ENCODE results near the gene SCCPDH. TPM values are rescaled to one million over a fixed set of nuclear protein-coding genes. Genes with fewer than 3 reads are reported as not detected.

The SCCPDH gene
- total and polyA plus RNA-seq, 2 donors (not counting 3 experiments of a cell fraction or from before 2014, with no cell fraction given): 24.4 to 37.5 TPM

DNA sequence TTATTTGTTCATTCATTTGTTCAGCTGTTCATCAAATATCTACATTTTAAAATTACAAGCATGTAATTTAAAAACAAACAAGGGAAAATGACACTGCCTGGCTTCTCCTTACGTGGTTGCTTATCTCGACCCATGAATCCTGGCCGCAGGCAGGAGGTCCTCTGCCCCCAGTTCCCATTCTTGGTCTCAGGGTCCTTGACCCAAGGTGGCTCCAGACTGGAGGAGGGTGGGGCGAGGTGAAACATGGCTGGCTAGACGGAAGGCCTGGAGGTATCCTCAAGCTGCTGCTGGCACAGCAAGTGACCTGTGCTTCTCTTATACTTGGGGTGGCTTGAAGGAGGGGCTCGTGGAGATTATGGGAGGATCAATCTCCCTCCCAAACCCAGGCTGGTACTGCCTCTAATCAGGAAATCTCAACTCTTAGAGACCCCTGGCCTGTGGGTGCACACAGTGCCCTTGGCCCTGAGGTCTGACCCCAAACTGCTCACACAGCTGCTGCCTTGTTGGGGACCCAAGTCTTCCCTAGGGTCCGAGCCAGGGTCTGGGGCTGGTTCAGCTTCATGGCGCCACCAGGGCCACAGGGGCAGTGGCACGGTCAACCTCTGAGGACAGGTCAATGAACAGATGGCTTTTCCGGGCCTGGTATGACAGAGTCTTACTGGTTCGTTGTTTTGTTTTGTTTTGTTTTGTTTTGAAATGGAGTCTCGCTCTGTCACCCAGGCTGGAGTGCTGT lies 63.7 kb downstream of the SCCPDH start:
- dilution Hi-C loops (cut with MboI; ENCODE audit: extremely low pct_ligation_motif_present, low sequenced_read_pairs) (no loop called here), intact Hi-C loops (cut with micrococcal nuclease) (no loop called here)
- H3K4me3 ChIP-seq (replicated peaks in 1 of 3; ENCODE audit: insufficient read depth in 1 of 3, low read depth in 1 of 3, low read length in 3 of 3): no peak overlapping the region
- H3K27me3 ChIP-seq (ENCODE audit: control insufficient read depth in 2 of 2, insufficient read depth in 2 of 2, low read length in 2 of 2): no peaks in the 10 kb centered on the region
- H3K9me3 ChIP-seq (replicated peaks; ENCODE audit: control insufficient read depth, insufficient read depth, low read length): no peaks in the 10 kb centered on the region
- no peak overlapping the region for H3K9ac ChIP-seq (replicated peaks; ENCODE audit: extremely low read depth, insufficient read depth, low read length)
- no peaks in the 10 kb centered on the region for H3K9me1 ChIP-seq (replicated peaks; ENCODE audit: control insufficient read depth, extremely low read depth, insufficient read depth, low read length)
- TF ChIP-seq EZH2 (IDR thresholded peaks at IDR 0.05; ENCODE audit: borderline replicate concordance, low read depth, low read length, severe bottlenecking) (no peak), GATA2 (IDR thresholded peaks at IDR 0.05; ENCODE audit: insufficient read depth, insufficient read length, low read depth, low read length) (no peak), POLR2A (IDR thresholded peaks at IDR 0.05; ENCODE audit: low read depth, low read length) (no peak), JUN (IDR thresholded peaks at IDR 0.05; ENCODE audit: borderline replicate concordance, insufficient read depth, insufficient read length, low read depth) (no peak), MAX (IDR thresholded peaks at IDR 0.05; ENCODE audit: insufficient read depth, insufficient read length) (no peak)
- H3K4me2 ChIP-seq (ENCODE audit: insufficient read depth, low read length): no peak overlapping the region
- no peaks in the 10 kb centered on the region for H4K20me1 ChIP-seq (replicated peaks; ENCODE audit: control insufficient read depth, extremely low read depth, insufficient read depth, low read length)
- ChIA-PET POLR2A (no interaction called here), CTCF (no interaction called here)
- no peak overlapping the region for H2AFZ ChIP-seq (ENCODE audit: low read depth, low read length)
- FAIRE-seq (no peak), DNase-seq (ENCODE audit: low read depth, low spot score) (no peak)
- no TSS peak for BruUV-seq (replicated peaks)
- no peaks in the 10 kb centered on the region for H3K36me3 ChIP-seq (ENCODE audit: control insufficient read depth in 2 of 2, extremely low read depth in 1 of 2, insufficient read depth in 2 of 2, low read length in 2 of 2)
- no peaks in the 10 kb centered on the region for H3K79me2 ChIP-seq (ENCODE audit: control insufficient read depth, insufficient read depth, low read length)
- no peak overlapping the region for H3K27ac ChIP-seq (ENCODE audit: insufficient read depth, low read depth, low read length)
- H3K4me1 ChIP-seq (ENCODE audit: control insufficient read depth, extremely low read depth, insufficient read depth, low read length): peaks cover 15% of the 10 kb centered on the region

DNA sequence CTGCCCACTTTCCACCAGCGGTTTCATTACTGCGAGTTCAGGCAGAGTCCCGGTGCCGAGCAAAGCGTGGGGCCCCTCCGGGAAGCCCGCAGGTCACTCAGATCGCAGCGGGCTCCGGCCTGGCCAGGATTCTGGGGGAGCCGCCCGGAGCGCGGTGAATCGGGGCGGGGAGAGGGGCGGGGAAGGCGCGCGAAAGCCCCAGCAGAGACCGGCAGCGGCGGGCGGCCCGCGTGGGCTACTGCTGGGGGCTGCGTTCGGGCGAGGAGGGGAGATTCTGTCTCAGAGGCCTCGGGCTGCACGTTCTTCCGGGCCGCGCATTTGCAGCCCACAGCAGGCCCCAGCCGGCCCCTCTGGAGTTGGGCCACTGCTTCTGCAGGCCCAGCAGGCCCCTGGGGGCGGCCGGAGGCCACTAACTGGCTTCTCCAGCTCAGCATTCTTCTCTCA lies 64.7 kb downstream of the SCCPDH start:
- no peak for FAIRE-seq

More for the DNA sequence above, 64.7 kb downstream of the SCCPDH start:
- peak overlapping the region; percentile 43 for H3K4me2 ChIP-seq (ENCODE audit: insufficient read depth, low read length)
- no peak for DNase-seq (ENCODE audit: low read depth, low spot score)
- H3K4me3 ChIP-seq (replicated peaks in 1 of 3; ENCODE audit: insufficient read depth in 1 of 3, low read depth in 1 of 3, low read length in 3 of 3): peak overlapping the region in 1 of 3 experiments; percentile 15
- peak overlapping the region; percentile 43 for H3K9ac ChIP-seq (replicated peaks; ENCODE audit: extremely low read depth, insufficient read depth, low read length)
- TF ChIP-seq MYC (IDR thresholded peaks at IDR 0.05; ENCODE audit: low read depth, low read length) (no peak), POLR2AphosphoS5 (IDR thresholded peaks at IDR 0.05; ENCODE audit: insufficient read depth, low read depth, low read length) (no peak), FOS (IDR thresholded peaks at IDR 0.05; ENCODE audit: borderline replicate concordance, insufficient read depth, low read length) (no peak), JUN (IDR thresholded peaks at IDR 0.05; ENCODE audit: borderline replicate concordance, insufficient read depth, insufficient read length, low read depth) (no peak), GATA2 (IDR thresholded peaks at IDR 0.05; ENCODE audit: insufficient read depth, insufficient read length, low read depth, low read length) (no peak)
- TF ChIP-seq, protein P1, sequence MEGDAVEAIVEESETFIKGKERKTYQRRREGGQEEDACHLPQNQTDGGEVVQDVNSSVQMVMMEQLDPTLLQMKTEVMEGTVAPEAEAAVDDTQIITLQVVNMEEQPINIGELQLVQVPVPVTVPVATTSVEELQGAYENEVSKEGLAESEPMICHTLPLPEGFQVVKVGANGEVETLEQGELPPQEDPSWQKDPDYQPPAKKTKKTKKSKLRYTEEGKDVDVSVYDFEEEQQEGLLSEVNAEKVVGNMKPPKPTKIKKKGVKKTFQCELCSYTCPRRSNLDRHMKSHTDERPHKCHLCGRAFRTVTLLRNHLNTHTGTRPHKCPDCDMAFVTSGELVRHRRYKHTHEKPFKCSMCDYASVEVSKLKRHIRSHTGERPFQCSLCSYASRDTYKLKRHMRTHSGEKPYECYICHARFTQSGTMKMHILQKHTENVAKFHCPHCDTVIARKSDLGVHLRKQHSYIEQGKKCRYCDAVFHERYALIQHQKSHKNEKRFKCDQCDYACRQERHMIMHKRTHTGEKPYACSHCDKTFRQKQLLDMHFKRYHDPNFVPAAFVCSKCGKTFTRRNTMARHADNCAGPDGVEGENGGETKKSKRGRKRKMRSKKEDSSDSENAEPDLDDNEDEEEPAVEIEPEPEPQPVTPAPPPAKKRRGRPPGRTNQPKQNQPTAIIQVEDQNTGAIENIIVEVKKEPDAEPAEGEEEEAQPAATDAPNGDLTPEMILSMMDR (IDR thresholded peaks at IDR 0.05; ENCODE audit: extremely low read depth in 1 of 2, insufficient read depth in 1 of 2, low read depth in 1 of 2, low read length in 2 of 2): no peak
- no peak overlapping the region for H3K27ac ChIP-seq (ENCODE audit: insufficient read depth, low read depth, low read length)
- BruUV-seq (replicated peaks): no TSS peak
- intact Hi-C loops (cut with micrococcal nuclease) (no loop called here), dilution Hi-C loops (cut with MboI; ENCODE audit: extremely low pct_ligation_motif_present, low sequenced_read_pairs) (no loop called here)
- H3K36me3 ChIP-seq (ENCODE audit: control insufficient read depth in 2 of 2, extremely low read depth in 1 of 2, insufficient read depth in 2 of 2, low read length in 2 of 2): no peaks in the 10 kb centered on the region
- H4K20me1 ChIP-seq (replicated peaks; ENCODE audit: control insufficient read depth, extremely low read depth, insufficient read depth, low read length): no peaks in the 10 kb centered on the region
- H3K79me2 ChIP-seq (ENCODE audit: control insufficient read depth, insufficient read depth, low read length): no peaks in the 10 kb centered on the region
- no peaks in the 10 kb centered on the region for H3K9me3 ChIP-seq (replicated peaks; ENCODE audit: control insufficient read depth, insufficient read depth, low read length)
- no peaks in the 10 kb centered on the region for H3K27me3 ChIP-seq (ENCODE audit: control insufficient read depth in 2 of 2, insufficient read depth in 2 of 2, low read length in 2 of 2)
- ChIA-PET POLR2A (no interaction called here), CTCF (no interaction called here)
- H3K4me1 ChIP-seq (ENCODE audit: control insufficient read depth, extremely low read depth, insufficient read depth, low read length): peaks cover 15% of the 10 kb centered on the region
- H2AFZ ChIP-seq (ENCODE audit: low read depth, low read length): peak overlapping the region; percentile 87
- no peaks in the 10 kb centered on the region for H3K9me1 ChIP-seq (replicated peaks; ENCODE audit: control insufficient read depth, extremely low read depth, insufficient read depth, low read length)
